Daoy (cell line): ENCODE measurements around the gene ITGA11. TPM values are rescaled to one million over a fixed set of nuclear protein-coding genes. Genes with fewer than 3 reads are reported as not detected.
"Not testable (repeated sequence)": the region's sequence is repeated elsewhere in the genome, so short reads cannot be mapped to it uniquely, and the experiment has no call there.

ENCODE experiments used
- DNase-seq: peaks from one replicate; pipeline ENCODE4 v3.0.0-alpha.2; 2015; ENCODE audit warnings: low read depth
- total RNA-seq: library from RNA; depleted of rRNA; stranded (reverse); fragments of >200 nt; shearing (Covaris generic); gene quantifications from 2 replicates; pipeline ENCODE4 v1.2.3, GENCODE V29; 2014

ITGA11 gene
- total RNA-seq, 1 experiment from 2014 or later = 11.4 TPM

GRCh38 chr15:68425428-68426060 is 6.4 kb downstream of the ITGA11 start:
- DNase-seq = peak; percentile 41

- no peak for DNase-seq
Measured at GRCh38 chr15:68424754-68425390, 7.1 kb downstream of the ITGA11 start.

GRCh38 chr15:68423359-68424296 is 8.3 kb downstream of the ITGA11 start:
- DNase-seq = no peak

- DNase-seq = not testable (repeated sequence)
Measured at GRCh38 chr15:68422403-68423145, 9.4 kb downstream of the ITGA11 start.

- peak; percentile 41 for DNase-seq
Measured at GRCh38 chr15:68421798-68422402, 10.1 kb downstream of the ITGA11 start.

- peak; percentile 27 for DNase-seq
Measured at GRCh38 chr15:68421115-68421551, 10.8 kb downstream of the ITGA11 start.

- DNase-seq = no peak
Measured at GRCh38 chr15:68420186-68420684, 11.7 kb downstream of the ITGA11 start.

- DNase-seq = no peak
Measured at GRCh38 chr15:68419301-68420175, 12.4 kb downstream of the ITGA11 start.

GRCh38 chr15:68418611-68419161 is 13.3 kb downstream of the ITGA11 start:
- DNase-seq = peak; percentile 44

- DNase-seq = no peak
Measured at GRCh38 chr15:68417897-68418296, 14.1 kb downstream of the ITGA11 start.

- DNase-seq = no peak
Measured at GRCh38 chr15:68417051-68417450, 14.9 kb downstream of the ITGA11 start.

- no peak for DNase-seq
Measured at GRCh38 chr15:68416158-68416535, 15.8 kb downstream of the ITGA11 start.

GRCh38 chr15:68415501-68416157 is 16.3 kb downstream of the ITGA11 start:
- DNase-seq = no peak

GRCh38 chr15:68415061-68415460 is 16.9 kb downstream of the ITGA11 start:
- no peak for DNase-seq

GRCh38 chr15:68414591-68414990 is 17.4 kb downstream of the ITGA11 start:
- DNase-seq = no peak

- DNase-seq = no peak
Measured at GRCh38 chr15:68414206-68414555, 17.8 kb downstream of the ITGA11 start.

- no peak for DNase-seq
Measured at GRCh38 chr15:68413363-68414205, 18.4 kb downstream of the ITGA11 start.

- no peak for DNase-seq
Measured at GRCh38 chr15:68412218-68412617, 19.7 kb downstream of the ITGA11 start.
